Mesendoderm (in vitro differentiated cells): ENCODE results near the gene MAN1A2.

Source experiments
- DNase-seq: peaks from one replicate; pipeline ENCODE4 v3.0.0; 2013
- H2AK5ac ChIP-seq: 2 replicates; pipeline ENCODE4 v1.6.1; 2013; ENCODE audit warnings: low read length, inconsistent platforms
- H2BK120ac ChIP-seq: 2 replicates; pipeline ENCODE4 v1.6.1; 2013; ENCODE audit warnings: low read depth, mild to moderate bottlenecking, low read length, moderate library complexity, mixed read lengths
- H2BK15ac ChIP-seq: replicated peaks from 2 replicates; pipeline ENCODE4 v1.6.1; 2013; ENCODE audit warnings: low read depth, mild to moderate bottlenecking, moderate library complexity
- H2BK5ac ChIP-seq: 2 replicates; pipeline ENCODE4 v1.6.1; 2013; ENCODE audit warnings: low read length, inconsistent platforms
- H3K18ac ChIP-seq: 2 replicates; pipeline ENCODE4 v1.6.1; 2013; ENCODE audit warnings: mild to moderate bottlenecking, low read length, mixed read lengths
- H3K23ac ChIP-seq: one replicate; pipeline ENCODE4 v1.6.1; 2013; ENCODE audit warnings: low read length
- H3K27ac ChIP-seq: 2 replicates; pipeline ENCODE4 v1.5.1; 2013; ENCODE audit warnings: low read depth, mild to moderate bottlenecking, inconsistent platforms, low read length, moderate library complexity
- H3K27me3 ChIP-seq: 2 replicates; pipeline ENCODE4 v1.6.1; 2013; ENCODE audit warnings: low read length, control low read depth, mild to moderate bottlenecking, inconsistent platforms; ENCODE audit not compliant: insufficient read depth, poor library complexity
- H3K36me3 ChIP-seq: 2 replicates; pipeline ENCODE4 v1.6.1; 2013; ENCODE audit warnings: low read length, inconsistent platforms; ENCODE audit not compliant: control insufficient read depth, insufficient read depth
- H3K4ac ChIP-seq: one replicate; pipeline ENCODE4 v1.6.1; 2013; ENCODE audit warnings: low read depth, mild to moderate bottlenecking, low read length, moderate library complexity
- H3K4me1 ChIP-seq: 2 replicates; pipeline ENCODE4 v1.6.1; 2013; ENCODE audit warnings: low read depth, low read length, inconsistent platforms; ENCODE audit not compliant: control insufficient read depth
- H3K4me2 ChIP-seq: 2 replicates; pipeline ENCODE4 v1.6.1; 2013; ENCODE audit warnings: low read length
- H3K4me3 ChIP-seq: 2 replicates; pipeline ENCODE4 v1.5.1; 2013; ENCODE audit warnings: mild to moderate bottlenecking, low read length
- H3K56ac ChIP-seq: one replicate; pipeline ENCODE4 v1.6.1; 2013; ENCODE audit warnings: low read length
- H3K79me1 ChIP-seq: 2 replicates; pipeline ENCODE4 v1.6.1; 2013; ENCODE audit warnings: low read length, inconsistent platforms
- H3K79me2 ChIP-seq: 2 replicates; pipeline ENCODE4 v1.6.1; 2013; ENCODE audit warnings: mild to moderate bottlenecking, low read length; ENCODE audit not compliant: control insufficient read depth, insufficient read depth
- H3K9ac ChIP-seq: 2 replicates; pipeline ENCODE4 v1.6.1; 2013; ENCODE audit warnings: low read length, inconsistent platforms
- H4K5ac ChIP-seq: one replicate; pipeline ENCODE4 v1.6.1; 2013; ENCODE audit warnings: low read length
- H4K8ac ChIP-seq: one replicate; pipeline ENCODE4 v1.6.1; 2013; ENCODE audit warnings: low read depth, mild to moderate bottlenecking, control low read depth, low read length, moderate library complexity
- WGBS: extraction: QIAGEN DNeasy Blood & Tissue Kit; methylation state at CpG from one replicate; pipeline ENCODE4 v1.1.7; 2013; ENCODE audit warnings: low lambda C conversion rate, missing lambda C conversion rate; ENCODE audit not compliant: insufficient coverage; ENCODE audit errors: extremely low coverage; 5-methylcytosine and 5-hydroxymethylcytosine counted together

The MAN1A2 gene

GRCh38 chr1:117363571-117364048 lies 3.6 kb upstream of the MAN1A2 start:
- Histone ChIP-seq H2BK15ac (no peak overlapping the region), H4K8ac (no peak overlapping the region), H3K4me3 (no peak overlapping the region), H2AK5ac (no peak overlapping the region), H4K5ac (no peak overlapping the region), H3K27me3 (no peaks in the 10 kb centered on the region), H3K4ac (no peak overlapping the region), H3K79me1 (peaks cover 2% of the 10 kb centered on the region), H3K27ac (no peak overlapping the region), H3K56ac (peak overlapping the region; percentile 18), H3K4me2 (no peak overlapping the region), H2BK5ac (no peak overlapping the region), H3K9ac (no peak overlapping the region), H3K79me2 (peaks cover 2% of the 10 kb centered on the region), H2BK120ac (no peak overlapping the region), H3K18ac (no peak overlapping the region), H3K36me3 (no peaks in the 10 kb centered on the region), H3K4me1 (peaks cover 3% of the 10 kb centered on the region), H3K23ac (no peak overlapping the region)
- WGBS = no CpG with 5 or more reads among the region's 6 CpGs
- no peak for DNase-seq

GRCh38 chr1:117364240-117364639 lies 3.0 kb upstream of the MAN1A2 start:
- H3K56ac ChIP-seq = no peak overlapping the region
- WGBS = no CpG with 5 or more reads among the region's 4 CpGs
- DNase-seq = no peak

GRCh38 chr1:117365350-117366176 lies 1.7 kb upstream of the MAN1A2 start:
- no peaks in the 10 kb centered on the region for H3K27me3 ChIP-seq
- no CpG with 5 or more reads among the region's 8 CpGs for WGBS
- no peak overlapping the region for H3K23ac ChIP-seq
- H2BK15ac ChIP-seq = no peak overlapping the region
- H3K56ac ChIP-seq = peak overlapping the region; percentile 98
- H3K4ac ChIP-seq = no peak overlapping the region
- H2BK120ac ChIP-seq = no peak overlapping the region
- no peaks in the 10 kb centered on the region for H3K36me3 ChIP-seq
- no peak overlapping the region for H2AK5ac ChIP-seq
- H4K8ac ChIP-seq = no peak overlapping the region
- peaks cover 7% of the 10 kb centered on the region for H3K79me2 ChIP-seq
- H3K9ac ChIP-seq = peak overlapping the region; percentile 96
- H4K5ac ChIP-seq = no peak overlapping the region
- DNase-seq = peak; percentile 10
- H3K27ac ChIP-seq = no peak overlapping the region
- H3K18ac ChIP-seq = no peak overlapping the region
- H3K4me3 ChIP-seq = no peak overlapping the region
- no peak overlapping the region for H2BK5ac ChIP-seq
- H3K79me1 ChIP-seq = peaks cover 2% of the 10 kb centered on the region
- H3K4me2 ChIP-seq = peak overlapping the region; percentile 88
- H3K4me1 ChIP-seq = peaks cover 3% of the 10 kb centered on the region

More at GRCh38 chr1:117364240-117364639, 3.0 kb upstream of the MAN1A2 start:
- Histone ChIP-seq H3K79me2 (peaks cover 4% of the 10 kb centered on the region), H3K27ac (no peak overlapping the region), H2BK120ac (no peak overlapping the region), H2BK15ac (no peak overlapping the region), H3K4me3 (no peak overlapping the region), H3K4me2 (no peak overlapping the region), H3K23ac (no peak overlapping the region), H3K9ac (no peak overlapping the region), H3K4me1 (peaks cover 3% of the 10 kb centered on the region), H3K36me3 (no peaks in the 10 kb centered on the region), H4K8ac (no peak overlapping the region), H3K27me3 (no peaks in the 10 kb centered on the region), H3K4ac (no peak overlapping the region), H2AK5ac (no peak overlapping the region), H3K79me1 (peaks cover 2% of the 10 kb centered on the region), H2BK5ac (no peak overlapping the region), H3K18ac (no peak overlapping the region), H4K5ac (no peak overlapping the region)

- WGBS = no CpG with 5 or more reads among the region's 75 CpGs
- Histone ChIP-seq H3K23ac (no peak overlapping the region), H3K4me3 (peak overlapping the region; percentile 75), H3K9ac (peak overlapping the region; percentile 96), H4K8ac (no peak overlapping the region), H2BK15ac (no peak overlapping the region), H3K79me2 (peaks cover 9% of the 10 kb centered on the region), H3K4me2 (peak overlapping the region; percentile 88), H3K27me3 (no peaks in the 10 kb centered on the region), H3K18ac (peak overlapping the region; percentile 98), H3K27ac (peak overlapping the region; percentile 97), H3K36me3 (no peaks in the 10 kb centered on the region), H3K4me1 (peaks cover 5% of the 10 kb centered on the region), H3K56ac (peak overlapping the region; percentile 98), H4K5ac (no peak overlapping the region), H2BK120ac (peak overlapping the region; percentile 82), H3K79me1 (peaks cover 2% of the 10 kb centered on the region), H2BK5ac (peak overlapping the region; percentile 84), H2AK5ac (no peak overlapping the region), H3K4ac (peak overlapping the region; percentile 99)
- DNase-seq = peak; percentile 75
These were observed 838 bp upstream of the MAN1A2 start for GRCh38 chr1:117366177-117367045.

- H3K56ac ChIP-seq = peak overlapping the region; percentile 98
- H3K4me1 ChIP-seq = peaks cover 7% of the 10 kb centered on the region
- no peak overlapping the region for H3K27ac ChIP-seq
- no peak overlapping the region for H2BK15ac ChIP-seq
- no peak overlapping the region for H3K4ac ChIP-seq
- H3K18ac ChIP-seq = no peak overlapping the region
- peak overlapping the region; percentile 98 for H3K4me2 ChIP-seq
- no peak overlapping the region for H4K8ac ChIP-seq
- DNase-seq = peak; percentile 43
- no peak overlapping the region for H2BK120ac ChIP-seq
- no peaks in the 10 kb centered on the region for H3K27me3 ChIP-seq
- peaks cover 6% of the 10 kb centered on the region for H3K79me1 ChIP-seq
- H3K9ac ChIP-seq = peak overlapping the region; percentile 96
- no peaks in the 10 kb centered on the region for H3K36me3 ChIP-seq
- peaks cover 13% of the 10 kb centered on the region for H3K79me2 ChIP-seq
- H4K5ac ChIP-seq = no peak overlapping the region
- H2AK5ac ChIP-seq = no peak overlapping the region
- WGBS = no CpG with 5 or more reads among the region's 19 CpGs
- peak overlapping the region; percentile 11 for H3K4me3 ChIP-seq
- no peak overlapping the region for H3K23ac ChIP-seq
- H2BK5ac ChIP-seq = no peak overlapping the region
These were observed 1.2 kb downstream of the MAN1A2 start for GRCh38 chr1:117368116-117369108.
